Suppressor macrophage treated with lipopolysaccharide for 4 hours (primary cell): ENCODE measurements around the gene EPB41L4A.

Experiments used
- DNase-seq: peaks from one replicate; pipeline ENCODE4 v3.0.0-alpha.2; 2020

Gene EPB41L4A

GRCh38 chr5:112303685-112304084, 115.4 kb downstream of the EPB41L4A start:
- no peak for DNase-seq

DNA sequence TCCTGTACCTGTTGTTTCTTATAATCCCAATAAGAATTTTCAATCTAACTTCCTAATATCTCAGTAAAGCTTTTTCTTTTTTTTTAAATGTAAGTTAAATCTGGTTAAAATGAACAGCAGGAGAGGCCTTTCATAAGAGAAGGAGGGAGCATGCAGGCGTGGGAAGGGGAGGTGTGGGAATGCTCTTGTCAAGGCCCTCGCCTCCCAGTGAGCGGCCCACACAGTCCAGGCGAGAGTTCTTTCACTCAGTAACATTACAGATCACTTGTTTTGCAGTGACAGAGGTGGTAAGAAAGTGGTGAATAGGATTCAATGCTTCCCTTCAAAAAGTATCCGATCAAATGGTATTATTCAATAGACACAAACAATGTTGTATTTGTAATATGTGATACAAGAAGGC, 125.0 kb downstream of the EPB41L4A start:
- DNase-seq, result no peak

GRCh38 chr5:112293587-112293986, 125.5 kb downstream of the EPB41L4A start:
- no peak for DNase-seq

DNA sequence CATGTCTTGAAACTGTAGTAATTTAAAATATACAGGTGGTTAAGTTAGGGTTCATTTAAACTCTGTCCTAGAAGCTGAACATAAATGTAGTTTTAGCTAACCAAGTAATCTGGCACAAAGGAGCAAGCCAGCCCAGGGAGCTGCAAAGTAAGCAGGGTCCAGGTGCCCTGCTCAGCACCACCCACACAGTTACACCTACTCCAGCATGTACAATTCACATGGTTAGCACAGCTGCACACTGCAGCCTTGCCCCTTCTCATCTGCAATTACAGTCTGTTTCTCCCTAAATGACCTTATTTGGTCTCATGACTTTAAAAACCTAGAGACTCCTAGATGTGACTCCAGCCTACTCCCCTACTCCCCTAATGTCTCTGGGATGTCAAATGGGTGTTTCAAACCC, 128.4 kb downstream of the EPB41L4A start:
- no peak for DNase-seq

- no peak for DNase-seq
Observed at GRCh38 chr5:112289465-112289864, 129.6 kb downstream of the EPB41L4A start.

DNA sequence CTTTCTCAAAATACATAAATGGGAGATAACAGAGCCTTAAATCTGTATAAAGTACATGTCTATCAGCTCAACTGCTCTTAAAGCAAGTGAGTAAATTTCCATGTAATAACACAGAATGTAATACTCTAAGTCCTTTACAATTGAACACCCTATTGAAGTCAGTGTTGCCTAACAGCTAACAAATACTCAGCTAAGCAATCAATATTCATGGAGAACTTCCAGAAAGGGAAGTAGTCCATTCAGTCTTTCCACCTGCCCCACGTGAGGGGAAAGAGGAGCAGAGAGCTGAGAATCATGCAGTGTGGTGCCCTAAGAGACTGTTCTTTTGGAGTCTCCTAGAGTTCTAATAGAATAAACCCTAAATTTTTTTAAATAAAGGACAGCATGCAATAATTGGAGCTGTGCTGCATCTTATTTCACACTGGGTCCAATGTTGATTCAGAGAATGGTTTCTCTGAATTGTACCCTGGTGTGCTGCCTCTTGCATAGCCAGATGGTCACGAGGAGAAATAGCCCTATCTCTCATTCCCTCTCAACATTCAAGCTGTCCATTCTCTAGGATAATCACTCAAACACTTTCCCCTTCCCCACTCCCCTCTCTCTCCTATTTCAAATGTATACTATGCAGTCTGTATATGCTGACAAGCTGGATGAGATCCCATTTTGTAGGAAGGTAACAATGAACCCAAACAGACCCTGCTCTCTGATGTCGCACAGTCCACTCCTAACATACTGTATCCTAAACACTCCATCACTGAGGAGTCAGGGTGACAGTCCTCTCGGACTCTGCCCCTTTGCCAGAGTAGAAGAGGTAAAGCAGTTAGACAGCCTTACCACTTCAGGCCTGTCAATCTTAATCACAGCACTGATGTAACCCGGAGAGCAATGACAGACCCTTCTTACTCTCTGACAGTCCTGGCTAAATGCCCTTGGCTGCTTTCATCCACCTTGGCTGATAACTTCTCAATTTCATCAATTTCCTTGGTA, 134.8 kb downstream of the EPB41L4A start:
- no peak for DNase-seq

DNA sequence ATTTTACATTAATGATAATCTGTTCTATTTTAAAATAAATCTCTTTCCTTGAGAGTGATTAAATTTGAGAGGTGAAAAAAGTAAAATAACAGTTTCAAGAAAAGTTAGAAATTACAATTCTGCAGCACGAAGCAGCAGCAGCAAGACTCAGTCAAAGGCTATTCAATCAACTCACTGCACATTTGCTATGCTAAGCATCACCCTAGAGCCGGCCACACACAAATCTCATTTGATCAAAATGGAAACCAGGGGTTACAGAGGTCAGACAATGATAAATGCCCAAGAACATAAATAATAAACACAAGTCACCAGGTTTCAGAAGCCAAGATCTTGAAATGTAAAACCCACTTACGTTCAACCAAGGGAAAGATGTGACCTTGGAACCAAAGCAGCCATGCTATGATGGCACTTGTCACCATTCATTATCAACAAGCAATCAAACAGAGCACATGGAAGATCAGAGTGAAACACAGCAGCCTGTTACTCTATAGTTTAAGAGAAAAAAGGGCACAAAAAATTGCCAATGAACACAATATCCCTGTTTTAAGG, 136.0 kb downstream of the EPB41L4A start:
- no peak for DNase-seq

DNA sequence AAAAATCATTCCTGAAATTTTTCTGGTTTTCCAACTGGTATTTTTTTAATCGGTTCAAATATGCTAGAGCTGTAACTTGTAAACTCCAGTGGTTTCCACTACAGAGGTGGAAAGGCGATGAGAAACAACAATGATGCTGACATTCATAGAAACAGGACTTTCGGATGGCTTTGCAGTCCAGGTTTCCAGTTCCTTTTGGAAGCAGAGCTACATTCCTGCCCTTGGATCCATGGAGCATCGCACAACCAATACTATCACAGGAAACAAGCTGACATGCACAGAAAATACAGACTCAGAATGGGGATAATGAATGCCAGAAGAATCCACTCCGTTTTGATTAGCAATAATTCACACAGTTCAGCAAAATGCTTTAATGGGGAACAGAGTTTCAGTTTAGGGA, 140.0 kb downstream of the EPB41L4A start:
- no peak for DNase-seq

DNA sequence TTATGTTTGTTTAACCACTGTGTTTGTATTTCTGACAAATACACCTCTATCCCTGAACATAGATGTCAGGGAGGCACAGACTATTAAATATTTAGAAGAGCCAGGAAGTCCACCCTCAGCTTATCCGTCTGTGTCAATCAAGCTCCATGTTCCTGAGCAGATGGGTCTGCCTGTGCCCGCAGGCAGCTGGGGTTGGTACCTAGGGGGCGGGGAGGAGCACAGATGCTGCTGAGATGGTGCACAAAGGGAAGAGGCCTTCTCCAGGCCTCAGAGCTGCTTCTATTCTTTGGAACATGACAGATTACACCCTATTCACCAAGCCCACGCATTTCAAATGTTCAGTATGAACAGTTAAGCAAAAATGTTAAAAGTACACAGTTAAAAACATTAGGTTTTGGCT, 142.1 kb downstream of the EPB41L4A start:
- DNase-seq, result no peak

DNA sequence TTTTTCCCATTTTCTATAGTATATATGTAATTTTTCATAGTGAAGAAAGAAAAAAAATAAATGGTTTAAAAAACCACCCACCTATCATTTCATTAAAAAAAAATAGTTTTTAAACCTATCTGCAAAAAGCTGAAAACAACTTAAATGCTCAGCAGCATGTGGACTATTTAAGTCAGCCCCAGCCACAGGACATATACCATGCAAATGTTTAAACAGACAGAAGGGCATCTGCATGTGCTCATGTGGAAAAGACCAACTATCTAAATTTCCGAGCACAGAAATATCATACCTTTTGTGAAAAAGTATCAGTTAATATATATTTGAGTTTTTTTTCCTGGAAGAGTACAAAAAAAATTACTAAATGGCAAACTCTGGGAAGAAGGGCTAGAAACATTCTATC, 143.4 kb downstream of the EPB41L4A start:
- DNase-seq, result no peak

- DNase-seq, result no peak
Observed at GRCh38 chr5:112270299-112271293, 148.5 kb downstream of the EPB41L4A start.

DNA sequence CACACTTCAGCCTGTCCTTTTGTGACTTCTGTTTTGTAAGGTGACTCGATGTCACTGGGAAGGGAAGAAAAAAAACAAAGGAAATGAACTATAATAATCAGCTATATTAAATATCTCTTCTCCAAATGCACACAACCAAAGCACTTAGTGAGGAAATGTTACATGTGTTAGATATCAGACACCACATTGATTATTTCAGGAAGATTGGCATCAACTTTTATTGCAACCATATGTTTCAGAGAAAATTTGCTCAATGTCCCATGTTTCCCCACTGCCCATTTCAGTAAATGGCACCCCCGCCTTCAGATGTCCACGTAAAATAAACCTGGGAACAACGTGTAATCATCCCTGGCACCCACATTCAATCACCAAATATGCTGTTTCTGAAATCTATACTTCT, 151.8 kb downstream of the EPB41L4A start:
- no peak for DNase-seq

DNA sequence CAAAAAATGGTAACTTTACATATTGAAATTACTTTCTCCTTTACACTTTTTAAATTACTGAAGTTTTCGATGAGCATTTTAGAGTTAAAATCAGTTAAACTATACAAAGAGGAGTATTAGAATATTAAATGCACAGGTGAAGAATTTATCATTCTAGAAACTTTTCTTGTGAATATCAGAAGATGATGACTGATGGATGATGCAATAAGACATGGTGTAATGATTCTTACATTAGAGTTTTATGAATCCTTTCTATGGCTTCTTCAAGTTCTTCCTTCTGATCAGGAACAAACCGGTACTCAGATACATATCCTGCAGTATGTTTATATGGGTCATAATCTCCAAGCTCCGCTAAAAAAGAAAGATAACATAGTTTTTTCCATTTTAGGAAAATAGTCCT, 154.4 kb downstream of the EPB41L4A start:
- no peak for DNase-seq

DNA sequence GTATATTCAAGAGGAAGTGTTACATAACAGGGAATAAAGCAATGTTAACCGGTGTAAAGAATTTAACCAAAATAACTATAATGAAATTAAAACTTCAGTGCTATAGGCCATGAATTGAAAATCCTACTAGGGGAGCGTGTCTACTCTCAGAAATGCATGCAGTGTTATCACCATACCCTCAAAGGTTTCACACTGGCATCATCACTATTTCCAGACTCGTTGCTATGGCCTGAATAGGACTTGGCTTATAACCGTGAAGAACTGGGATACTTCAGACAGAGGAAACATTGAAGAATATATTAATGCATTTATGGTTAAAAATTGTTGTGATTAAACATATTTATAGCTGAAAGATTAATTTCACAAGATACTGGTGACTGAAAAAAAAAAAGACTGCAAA, 154.9 kb downstream of the EPB41L4A start:
- no peak for DNase-seq

DNA sequence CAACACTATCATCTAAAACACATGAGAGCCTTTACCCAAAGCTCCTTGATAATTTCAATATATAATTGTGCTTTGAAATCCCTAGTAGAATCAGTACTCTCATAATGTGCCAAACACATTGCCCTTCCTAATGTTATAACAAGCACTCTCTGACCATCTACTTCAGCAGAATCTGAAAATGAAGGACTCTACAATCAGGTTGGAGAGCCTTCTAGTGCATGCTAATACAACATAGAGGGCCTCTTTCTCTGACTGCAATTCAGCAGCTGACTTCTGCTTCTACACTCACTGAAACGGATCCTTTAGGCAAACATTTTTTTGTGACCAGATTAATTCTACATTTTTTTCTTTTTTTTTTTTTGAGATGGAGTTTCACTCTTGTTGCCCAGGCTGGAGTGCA, 155.6 kb downstream of the EPB41L4A start:
- no peak for DNase-seq

DNA sequence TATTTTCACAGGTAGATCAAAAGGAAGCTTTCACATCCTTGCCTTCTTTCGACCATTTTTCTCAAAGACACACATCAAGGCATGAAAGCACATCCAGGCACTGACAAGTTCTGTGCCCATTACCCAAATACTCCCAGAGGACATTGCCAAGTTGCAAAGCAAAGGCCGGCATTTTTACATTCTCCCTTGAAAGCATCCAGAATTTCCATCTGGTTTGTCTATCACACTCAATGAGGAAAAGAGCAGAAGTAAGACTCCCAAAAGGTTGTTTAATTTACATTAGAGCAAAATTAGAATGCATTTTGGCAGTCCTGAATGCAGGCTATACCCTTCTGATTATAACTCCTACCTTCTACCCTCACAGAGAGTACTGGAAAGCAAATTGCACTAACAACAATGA, 160.5 kb downstream of the EPB41L4A start:
- no peak for DNase-seq

GRCh38 chr5:112257976-112258375, 161.1 kb downstream of the EPB41L4A start:
- no peak for DNase-seq

DNA sequence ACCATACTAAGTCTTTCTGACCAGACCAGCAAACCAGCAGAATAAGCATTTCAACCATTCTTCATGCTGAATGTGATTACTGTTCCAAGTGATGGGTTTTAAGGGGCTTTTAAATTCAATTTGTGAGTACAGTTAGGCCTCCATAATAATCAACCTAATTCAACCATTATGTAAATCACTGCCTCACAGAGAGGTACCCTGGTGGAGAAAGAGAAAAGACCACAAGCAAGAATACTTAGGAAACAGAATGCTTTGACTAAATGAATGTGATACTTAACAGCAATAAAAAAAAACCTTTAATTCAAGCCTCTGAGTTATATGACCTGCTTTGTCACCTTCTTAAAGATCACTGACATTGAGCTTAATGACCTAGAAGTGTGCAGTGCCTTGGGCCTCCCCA, 162.1 kb downstream of the EPB41L4A start:
- DNase-seq, result no peak

DNA sequence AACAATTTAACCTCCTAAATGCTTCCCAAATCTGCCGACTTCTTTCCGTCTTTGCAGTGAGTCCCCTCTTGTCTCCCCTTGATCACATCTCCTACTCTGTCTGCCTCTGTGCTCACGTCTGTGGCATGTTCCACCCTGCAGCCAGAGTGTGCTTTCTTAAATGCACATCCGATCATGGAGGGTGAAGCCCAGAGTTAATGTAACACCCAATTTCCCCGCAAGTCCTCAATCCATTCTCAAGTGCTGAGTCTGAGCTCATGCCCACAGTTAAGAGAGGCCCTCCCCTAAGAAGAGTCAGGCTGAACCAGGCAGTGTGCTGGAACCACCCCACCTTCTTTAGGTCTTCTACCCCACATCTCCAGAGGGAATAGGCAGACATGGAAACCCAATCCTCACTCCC, 164.8 kb downstream of the EPB41L4A start:
- DNase-seq, result no peak

DNA sequence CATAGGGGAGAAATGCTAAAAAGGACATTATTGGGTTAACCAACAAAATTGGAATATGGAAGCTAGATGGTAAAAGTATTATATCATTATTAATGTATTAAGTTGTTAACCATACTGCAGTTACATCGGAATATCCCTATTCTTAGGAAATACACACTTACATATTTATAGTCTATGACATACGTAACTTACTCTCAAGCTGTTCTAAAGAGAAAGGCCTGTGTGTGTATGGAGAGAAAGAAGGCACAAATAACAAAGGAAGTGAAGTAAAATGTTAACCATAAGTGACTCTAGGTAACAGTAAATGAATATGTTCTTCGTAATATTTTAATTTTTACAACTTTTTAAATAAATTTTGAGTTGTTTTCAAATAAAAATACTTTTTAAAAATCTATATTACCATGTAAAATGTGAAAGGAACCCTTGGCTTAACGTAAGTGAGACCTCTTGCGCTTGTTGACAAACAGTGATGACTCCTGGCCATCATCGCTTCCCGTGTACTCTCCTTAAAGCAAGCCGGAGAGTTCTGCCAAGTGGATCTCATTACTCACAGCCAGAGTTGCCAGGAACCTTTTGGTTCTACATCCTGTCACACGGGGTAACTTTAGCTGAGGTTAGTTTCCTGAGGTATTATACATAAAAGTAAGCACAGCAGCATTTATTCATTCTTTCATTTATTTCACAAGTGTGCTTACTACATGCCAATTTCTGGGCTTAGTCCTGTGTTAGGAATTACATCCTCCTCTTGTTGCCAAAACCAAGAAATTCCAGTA, 165.4 kb downstream of the EPB41L4A start:
- no peak for DNase-seq

DNA sequence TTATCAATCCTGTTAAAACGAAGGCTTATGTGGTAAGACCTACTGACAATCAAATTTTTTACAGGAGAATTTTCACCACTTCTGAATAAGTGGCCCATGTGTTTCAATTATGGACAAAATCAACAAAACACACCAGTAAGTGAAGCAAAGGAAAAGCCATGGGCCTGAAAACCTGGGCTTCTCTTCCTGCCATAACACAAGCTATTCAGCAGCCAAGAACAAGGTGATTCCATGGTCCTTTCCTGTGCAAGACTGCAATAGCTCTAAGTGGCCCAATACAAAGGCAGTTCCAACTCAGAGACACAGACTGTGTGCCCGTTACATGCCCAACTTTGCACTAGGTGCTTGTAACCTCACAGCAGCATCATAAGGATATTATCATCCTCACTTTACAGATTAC, 168.5 kb downstream of the EPB41L4A start:
- no peak for DNase-seq

DNA sequence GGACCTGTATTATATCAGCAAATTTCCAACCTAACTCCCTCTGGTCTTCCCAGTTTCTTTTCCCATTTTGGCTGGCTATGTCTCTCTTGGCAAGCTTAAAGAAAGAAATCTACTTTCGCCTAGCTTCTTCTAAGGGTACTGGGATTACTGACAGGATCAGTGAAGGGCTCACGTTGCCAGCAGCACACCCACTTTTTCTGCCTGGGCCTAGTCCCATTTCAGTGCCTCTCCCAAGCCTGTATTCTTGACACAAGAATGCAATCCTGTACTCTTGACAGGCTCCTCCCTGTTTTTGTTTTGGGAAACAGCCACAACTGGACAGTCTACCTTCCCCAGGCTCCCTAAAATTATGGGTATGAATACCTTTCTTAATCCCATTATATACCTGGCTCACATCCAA, 170.5 kb downstream of the EPB41L4A start:
- no peak for DNase-seq

DNA sequence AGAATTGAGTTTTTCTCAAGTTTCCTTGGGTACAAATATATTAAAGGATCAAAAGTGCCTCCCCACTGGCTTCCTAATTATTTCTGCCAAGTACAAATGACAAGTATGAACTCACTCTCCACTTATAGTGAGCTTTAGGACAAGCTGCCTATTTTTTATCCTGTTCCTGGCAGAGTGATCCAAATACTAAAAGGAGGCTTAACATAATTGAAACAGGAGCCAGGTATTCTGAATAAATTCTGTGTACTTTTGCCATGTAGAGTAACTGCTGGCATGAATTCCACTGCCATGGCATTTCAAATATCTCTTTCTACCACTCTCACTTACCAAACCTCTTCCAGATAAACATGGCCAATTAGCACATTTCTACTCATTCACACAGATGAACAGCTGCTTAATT, 171.1 kb downstream of the EPB41L4A start:
- no peak for DNase-seq
